ENCODE results near the gene NFASC. TPM values are rescaled to one million over a fixed set of nuclear protein-coding genes. Genes with fewer than 3 reads are reported as not detected.

Gene NFASC
- total RNA-seq, 2 experiments from 2014 or later = not detected

- ChIA-PET POLR2A (no interaction called here), CTCF (ENCODE audit: unreplicated experiment) (no interaction called here)
- Histone ChIP-seq H3K4me2 (ENCODE audit: low read length) (no peak overlapping the region), H3K79me2 (ENCODE audit: insufficient read depth, low read depth, low read length) (no peaks in the 10 kb centered on the region), H3K27ac (ENCODE audit: low read depth, low read length, poor library complexity, severe bottlenecking) (no peak overlapping the region), H3K9me3 (ENCODE audit: low read length) (no peaks in the 10 kb centered on the region), H4K20me1 (ENCODE audit: insufficient read depth, low read length) (no peaks in the 10 kb centered on the region), H3K4me1 (ENCODE audit: insufficient read depth, low read length, poor library complexity, severe bottlenecking) (no peaks in the 10 kb centered on the region), H3K4me3 (ENCODE audit: low read depth, low read length, poor library complexity, severe bottlenecking) (no peak overlapping the region), H3K36me3 (ENCODE audit: insufficient read depth, low read length) (no peaks in the 10 kb centered on the region), H3K9me2 (ENCODE audit: insufficient read depth, low read length) (no peaks in the 10 kb centered on the region), H2AFZ (ENCODE audit: low read length) (no peak overlapping the region)
- intact Hi-C loops (cut with micrococcal nuclease; ENCODE audit: unreplicated experiment) = loop anchor here (1.0 to 5.0 kb wide), 3 partner anchors 148 to 281 kb away; no protein-coding TSS in a partner anchor
- TF ChIP-seq CTCF (conservative IDR thresholded peaks at IDR 0.05; ENCODE audit: low read length) (no peak), EZH2phosphoT487 (IDR thresholded peaks at IDR 0.05; ENCODE audit: borderline replicate concordance, low read depth, low read length) (no peak)
- DNase-seq (ENCODE audit: low spot score) = no peak
- no TSS peak for BruUV-seq (replicated peaks)
Measured at GRCh38 chr1:204975021-204975420, 104.4 kb downstream of the NFASC start.

GRCh38 chr1:204975568-204976235 is 105.0 kb downstream of the NFASC start:
- H2AFZ ChIP-seq (ENCODE audit: low read length) = no peak overlapping the region
- intact Hi-C loops (cut with micrococcal nuclease; ENCODE audit: unreplicated experiment) = loop anchor here (1.0 to 5.0 kb wide), 3 partner anchors 148 to 281 kb away; no protein-coding TSS in a partner anchor
- peak; percentile 51 for DNase-seq (ENCODE audit: low spot score)

More at GRCh38 chr1:204975568-204976235, 105.0 kb downstream of the NFASC start:
- ChIA-PET CTCF (ENCODE audit: unreplicated experiment) (no interaction called here), POLR2A (no interaction called here)
- no peak overlapping the region for H3K27ac ChIP-seq (ENCODE audit: low read depth, low read length, poor library complexity, severe bottlenecking)
- no peaks in the 10 kb centered on the region for H3K79me2 ChIP-seq (ENCODE audit: insufficient read depth, low read depth, low read length)
- BruUV-seq (replicated peaks) = no TSS peak
- no peak overlapping the region for H3K4me2 ChIP-seq (ENCODE audit: low read length)
- H3K4me1 ChIP-seq (ENCODE audit: insufficient read depth, low read length, poor library complexity, severe bottlenecking) = no peaks in the 10 kb centered on the region
- no peaks in the 10 kb centered on the region for H3K9me3 ChIP-seq (ENCODE audit: low read length)
- TF ChIP-seq EZH2phosphoT487 (IDR thresholded peaks at IDR 0.05; ENCODE audit: borderline replicate concordance, low read depth, low read length) = no peak
- TF ChIP-seq CTCF (conservative IDR thresholded peaks at IDR 0.05; ENCODE audit: low read length) = peak; percentile 84
- no peaks in the 10 kb centered on the region for H4K20me1 ChIP-seq (ENCODE audit: insufficient read depth, low read length)
- H3K36me3 ChIP-seq (ENCODE audit: insufficient read depth, low read length) = no peaks in the 10 kb centered on the region
- no peaks in the 10 kb centered on the region for H3K9me2 ChIP-seq (ENCODE audit: insufficient read depth, low read length)
- no peak overlapping the region for H3K4me3 ChIP-seq (ENCODE audit: low read depth, low read length, poor library complexity, severe bottlenecking)
